GM21367 (cell line): Measurements from ENCODE around the gene GIMD1.
"Not testable (repeated sequence)": the region's sequence is repeated elsewhere in the genome, so short reads cannot be mapped to it uniquely, and the experiment has no call there.

Experiments
- ATAC-seq: cut with Tn5 transposase; IDR thresholded peaks from one replicate; pipeline ENCODE4 v1.9.1; 2021; ENCODE audit not compliant: unreplicated experiment

The GIMD1 gene

DNA sequence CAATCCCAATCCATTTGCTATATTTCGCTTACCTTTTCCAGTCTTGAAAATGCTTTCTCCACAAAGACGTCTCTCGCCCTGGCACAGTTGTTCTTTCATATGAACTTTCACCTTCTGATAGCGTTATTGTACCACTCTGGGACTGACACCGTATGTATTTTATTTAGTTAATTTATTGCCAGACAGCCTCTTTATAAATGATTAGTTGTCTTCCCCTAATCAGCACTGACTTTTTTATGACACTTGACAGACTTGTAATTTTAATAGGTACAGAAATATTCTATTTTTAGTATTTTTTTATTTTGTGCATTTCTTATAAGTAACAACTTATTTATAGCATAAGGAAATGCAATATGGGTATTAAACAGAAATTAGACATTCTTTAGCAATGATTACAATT lies at the start of gene GIMD1:
TSS of gene GIMD1 (minus strand) at position 101 of the 400 bp plus-strand sequence. CDS start 1,343 bp downstream, outside the sequence.
- ATAC-seq, result no peak

DNA sequence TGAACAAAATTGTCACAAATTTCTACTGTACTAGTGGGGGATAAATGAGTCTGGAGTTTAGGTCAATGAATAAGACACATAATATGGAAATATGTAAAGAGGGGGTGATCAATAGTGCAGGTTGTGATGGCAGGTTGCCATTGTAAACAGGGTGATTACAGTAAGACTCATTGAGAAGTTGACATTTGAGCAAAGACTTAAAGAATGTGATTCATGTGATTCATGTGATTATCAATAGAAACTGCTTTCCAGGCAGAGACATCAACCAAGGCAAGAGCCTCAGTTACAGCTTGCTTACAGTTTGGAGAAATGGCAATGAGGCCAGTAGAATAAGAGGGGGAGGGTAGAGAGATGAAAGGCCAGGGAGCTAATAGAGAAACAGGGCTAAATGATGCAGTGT lies 45.8 kb upstream of the GIMD1 start:
- no peak for ATAC-seq

DNA sequence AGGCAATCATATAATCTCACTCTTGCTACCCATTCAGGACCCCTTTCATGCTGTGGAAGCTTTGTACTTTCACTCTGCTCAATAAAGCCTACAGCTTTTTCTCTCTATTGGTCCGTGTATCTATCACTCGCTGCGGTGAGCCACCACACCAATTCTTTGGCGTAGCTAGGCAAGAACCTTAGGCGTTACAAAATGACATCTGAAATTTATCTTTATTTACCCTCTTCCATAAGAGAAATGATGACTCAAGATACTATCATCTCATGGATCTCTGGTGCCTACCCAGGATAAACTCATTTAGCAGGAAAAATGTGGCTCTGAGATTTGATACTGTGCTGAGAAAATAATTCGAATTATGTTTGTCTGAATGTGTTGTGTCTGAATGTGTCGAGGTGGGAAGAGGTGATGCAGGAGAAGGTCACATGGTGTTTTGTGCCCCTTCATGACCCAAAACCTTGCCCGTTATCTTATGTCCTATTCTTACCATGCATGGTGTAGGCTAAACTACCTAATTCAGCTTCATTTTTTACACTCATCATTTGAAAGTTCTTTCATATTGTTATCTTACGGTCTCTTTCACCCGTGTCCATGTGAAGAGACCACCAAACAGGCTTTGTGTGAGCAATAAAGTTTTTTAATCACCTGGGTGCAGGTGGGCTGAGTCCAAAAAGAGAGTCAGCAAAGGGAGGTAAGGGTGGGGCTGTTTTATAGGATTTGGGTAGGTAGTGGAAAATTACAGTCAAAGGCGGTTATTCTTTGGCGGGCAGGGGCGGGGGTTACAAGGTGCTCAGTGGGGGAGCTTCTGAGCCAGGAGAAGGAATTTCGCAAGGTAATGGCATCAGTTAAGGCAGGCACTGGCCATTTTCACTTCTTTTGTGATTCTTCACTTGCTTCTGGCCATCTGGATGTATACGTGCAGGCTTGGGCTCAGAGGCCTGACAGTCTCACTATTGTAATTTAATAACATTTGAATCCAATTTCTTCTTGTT lies 41.6 kb upstream of the GIMD1 start:
- ATAC-seq, result no peak

DNA sequence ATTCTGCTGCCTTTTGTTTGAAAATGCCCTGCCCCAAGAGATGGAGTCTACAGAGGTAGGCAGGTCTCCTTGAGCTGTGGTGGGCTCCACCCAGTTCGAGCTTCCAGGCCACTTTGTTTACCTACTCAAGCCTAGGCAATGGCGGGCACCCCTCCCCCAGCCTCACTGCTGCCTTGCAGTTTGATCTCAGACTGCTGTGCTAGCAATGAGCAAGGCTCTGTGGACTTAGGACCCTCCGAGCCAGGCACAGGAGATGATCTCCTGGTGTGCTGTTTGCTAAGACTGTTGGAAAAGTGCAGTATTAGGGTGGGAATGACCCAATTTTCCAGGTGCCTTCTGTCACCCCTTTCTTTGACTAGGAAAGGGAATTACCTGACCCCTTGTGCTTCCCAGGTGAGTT lies 39.4 kb upstream of the GIMD1 start:
- ATAC-seq, result not testable (repeated sequence)

DNA sequence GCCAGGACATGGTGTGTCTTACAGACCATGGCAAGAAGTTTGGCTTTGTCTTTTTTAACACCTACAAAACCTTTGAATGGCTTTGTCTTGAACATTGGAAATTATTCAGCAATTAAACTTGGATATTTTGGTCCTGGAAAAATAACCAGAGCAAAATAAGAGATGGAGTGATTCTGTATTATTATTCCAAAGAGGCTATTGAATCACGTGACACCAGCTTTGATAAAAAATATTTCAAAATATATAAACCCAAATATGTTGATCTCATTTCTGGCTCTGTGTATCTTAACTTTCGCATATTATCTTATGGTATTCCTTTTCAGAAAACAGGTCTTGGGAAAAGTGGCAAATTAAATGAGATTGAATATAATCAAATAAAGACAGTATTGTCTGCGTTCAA lies 32.6 kb upstream of the GIMD1 start:
- ATAC-seq, result no peak

DNA sequence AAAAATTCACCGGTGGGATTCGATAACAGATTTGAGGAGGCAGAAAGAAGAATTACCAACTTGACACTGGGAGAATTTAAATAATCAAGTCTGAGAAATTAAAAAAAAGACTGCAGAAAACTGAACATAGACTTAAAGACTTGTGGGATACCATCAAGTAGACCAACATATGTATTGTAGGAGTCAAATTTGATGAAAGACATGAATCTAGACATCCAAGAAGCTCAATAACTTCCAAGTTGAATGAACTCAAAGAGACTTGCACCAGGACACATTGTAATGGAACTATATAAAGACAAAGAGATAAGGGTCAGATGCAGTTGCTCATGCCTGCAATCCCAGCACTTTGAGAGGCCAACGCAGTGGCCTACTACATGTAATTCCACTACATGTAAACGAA lies 30.3 kb upstream of the GIMD1 start:
- not testable (repeated sequence) for ATAC-seq

DNA sequence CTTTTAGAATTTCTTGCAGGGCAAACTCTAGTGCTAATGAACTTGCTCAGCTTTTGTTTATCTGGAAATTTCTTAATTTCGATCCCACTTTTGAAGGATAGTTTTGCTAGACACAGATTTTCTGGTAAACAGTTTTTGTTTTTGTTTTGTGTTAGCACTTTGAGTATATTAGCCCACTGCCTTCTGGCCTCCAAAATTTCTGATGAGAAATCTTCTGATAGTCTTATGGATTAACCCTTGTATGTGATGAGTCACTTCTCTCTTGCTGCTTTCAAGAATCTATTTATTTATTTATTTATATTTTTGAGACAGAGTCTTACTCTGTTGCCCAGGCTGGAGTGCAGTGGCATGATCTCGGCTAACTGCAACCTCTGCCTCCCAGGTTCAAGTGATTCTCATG lies 27.0 kb upstream of the GIMD1 start:
- ATAC-seq, result no peak

DNA sequence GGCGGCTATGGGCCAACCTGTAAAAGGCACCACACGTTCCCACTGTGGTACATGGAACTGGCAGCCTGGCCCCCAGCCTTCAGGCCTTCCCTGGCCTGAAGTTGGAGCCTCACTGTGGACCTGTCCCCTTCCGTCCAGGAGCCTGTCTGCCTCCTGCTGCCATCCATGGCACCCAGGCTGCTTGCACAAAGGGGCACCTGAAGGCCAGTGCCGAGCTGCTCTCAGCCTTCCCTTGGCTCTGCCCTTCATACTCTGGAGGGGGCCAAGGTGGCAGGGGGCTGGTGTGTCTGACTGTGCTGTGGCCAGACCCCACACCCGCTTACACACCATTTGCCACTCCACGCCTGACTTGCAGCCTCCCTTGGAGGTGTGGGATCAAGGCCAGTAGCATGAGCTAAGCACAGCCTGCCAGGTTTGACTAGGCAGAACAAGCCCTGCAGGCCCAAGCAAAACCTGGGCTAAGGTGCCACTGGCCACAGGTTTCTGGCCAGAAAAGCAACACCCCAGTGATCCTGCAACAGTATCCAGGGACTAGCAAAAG lies 17.3 kb upstream of the GIMD1 start:
- no peak for ATAC-seq

DNA sequence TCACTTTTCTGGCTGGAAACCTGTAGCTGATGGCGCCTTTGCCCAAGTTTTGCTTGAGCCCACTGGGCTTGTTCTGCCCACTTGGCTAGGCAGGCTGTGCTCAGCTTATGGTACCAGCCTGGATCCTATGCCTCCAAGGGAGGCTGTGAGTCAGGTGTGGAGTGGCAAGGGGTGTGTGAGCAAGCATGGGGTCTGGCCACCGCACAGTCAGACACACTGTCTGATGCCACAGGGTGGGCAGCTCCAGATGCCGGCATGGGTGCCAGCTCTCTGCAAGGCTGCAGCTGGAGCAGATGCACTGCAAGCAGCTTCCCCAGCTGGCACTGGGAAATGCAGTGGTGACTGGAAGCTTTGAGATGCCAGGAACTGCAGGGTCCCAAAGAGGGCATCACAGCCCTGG lies 16.3 kb upstream of the GIMD1 start:
- ATAC-seq, result no peak

DNA sequence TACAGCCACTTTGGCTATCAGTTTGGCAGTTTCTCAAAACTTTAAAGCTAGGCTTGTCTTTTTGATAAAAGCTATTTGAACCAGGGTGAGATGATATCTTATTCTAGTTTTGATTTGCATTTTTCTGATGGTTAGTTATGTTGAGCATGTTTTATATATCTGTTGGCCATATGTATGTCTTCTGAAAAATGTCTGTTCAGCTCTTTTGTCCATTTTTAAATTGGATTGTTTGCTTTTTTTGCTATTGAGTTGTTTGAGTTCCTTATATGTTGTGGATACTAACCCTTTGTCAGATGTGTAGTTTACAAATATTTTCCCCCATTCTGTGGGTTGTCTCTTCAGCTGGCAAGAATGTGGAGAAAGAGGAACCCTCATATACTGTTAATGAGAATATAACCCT lies 11.6 kb upstream of the GIMD1 start:
- no peak for ATAC-seq

DNA sequence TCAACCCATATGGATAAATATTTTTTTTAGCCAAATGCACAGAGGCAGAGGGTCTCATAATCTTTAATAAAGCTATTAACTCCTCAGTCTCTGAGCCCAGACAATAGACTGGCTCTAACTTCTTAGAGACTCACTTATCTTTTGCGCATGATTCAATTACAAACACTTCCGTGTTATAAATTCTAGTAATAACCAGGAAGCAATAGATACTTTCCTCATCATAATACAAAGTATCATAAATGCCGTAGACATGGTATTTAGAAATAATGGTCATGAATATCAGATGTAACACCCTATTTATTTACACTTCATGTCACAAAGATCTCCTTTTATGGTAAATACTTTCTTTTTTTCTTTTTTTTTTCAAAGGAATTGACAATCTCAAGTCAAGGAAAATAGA lies 4.4 kb upstream of the GIMD1 start:
- ATAC-seq, result no peak

DNA sequence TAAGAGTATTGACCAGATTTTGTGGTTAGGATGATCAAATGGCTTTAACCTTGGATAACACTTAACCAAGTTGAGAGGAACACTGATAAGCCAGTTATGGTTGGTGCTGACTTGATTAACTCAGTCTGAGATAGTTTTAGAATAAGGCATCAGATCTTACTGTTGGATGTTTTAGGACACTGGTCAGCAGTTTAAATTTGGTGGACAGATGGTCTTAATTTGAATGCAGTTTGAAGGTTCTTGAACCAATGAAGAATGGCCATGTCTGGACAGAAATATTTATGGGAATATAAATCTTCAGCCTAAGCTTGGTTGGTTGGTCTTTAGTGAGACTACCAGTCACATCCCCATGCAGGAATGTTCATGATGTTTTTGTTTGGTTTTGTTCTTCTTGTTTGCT lies 2.6 kb upstream of the GIMD1 start:
- ATAC-seq, result no peak

DNA sequence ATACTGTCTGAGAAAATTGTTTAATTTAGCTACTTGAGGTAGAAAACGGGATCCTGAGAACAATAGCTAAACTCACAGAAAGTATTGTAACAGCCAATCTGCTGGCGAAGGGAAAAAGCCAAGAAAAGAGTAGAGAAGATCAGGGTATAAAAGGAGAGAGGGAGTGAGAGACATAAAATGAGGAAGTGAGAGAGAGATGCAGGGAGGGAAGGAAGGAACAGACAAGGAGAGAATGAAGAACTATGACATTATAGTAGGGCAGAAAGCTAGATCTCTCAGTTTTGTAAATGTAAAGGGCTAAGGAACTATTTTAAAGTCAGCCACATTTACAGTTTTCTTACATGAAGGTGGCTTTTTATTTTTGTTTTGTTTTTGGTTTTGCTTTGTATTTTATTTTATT lies 1.6 kb upstream of the GIMD1 start:
- ATAC-seq, result no peak

DNA sequence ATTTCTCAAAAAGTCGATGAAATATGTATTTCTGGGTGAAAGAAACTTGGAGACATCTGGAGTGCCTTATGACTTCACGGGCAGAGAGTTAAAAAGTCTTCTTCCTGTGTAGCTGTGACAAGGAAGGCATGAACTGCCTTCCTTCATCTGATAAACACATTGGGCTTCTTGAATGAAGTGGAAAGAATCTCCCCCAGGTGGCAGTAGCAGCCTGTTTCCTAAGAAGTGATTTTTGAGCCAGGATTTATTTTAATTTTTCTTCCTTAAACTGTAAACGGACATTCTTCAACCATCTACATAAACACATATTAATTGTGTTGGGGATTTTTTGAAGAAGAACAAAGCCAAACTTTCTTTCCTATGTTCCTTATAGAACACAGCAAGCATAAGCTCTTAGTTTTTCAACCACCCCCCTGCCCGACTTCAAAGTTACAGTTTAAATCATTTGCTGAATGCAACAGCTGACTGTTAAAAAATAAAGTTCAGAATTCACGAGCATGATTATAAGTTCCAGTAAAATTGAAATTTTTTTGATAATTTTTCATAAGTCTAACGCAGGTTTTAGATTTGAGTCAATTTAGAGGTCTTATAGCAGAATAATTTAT lies 980 bp upstream of the GIMD1 start:
- ATAC-seq, result peak; percentile 80

DNA sequence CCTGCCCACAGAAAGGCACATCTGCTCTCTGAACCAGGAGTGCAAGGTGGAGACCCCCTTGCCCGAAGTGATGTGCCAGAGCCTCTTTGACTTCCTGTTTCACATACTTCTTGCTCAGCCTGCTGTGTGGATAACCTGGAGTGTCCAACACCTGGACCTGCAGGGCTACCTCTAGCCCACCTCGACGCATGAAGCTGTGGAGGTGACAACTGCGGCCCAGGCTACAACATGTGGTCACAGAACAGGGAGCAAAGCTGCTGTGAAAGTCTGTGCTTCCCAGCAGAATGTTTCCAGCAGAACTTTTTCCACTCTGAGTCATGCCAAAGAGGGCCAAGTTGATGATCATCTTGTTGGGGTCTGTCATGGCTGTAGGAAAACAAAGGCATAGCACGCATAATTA lies 1.5 kb downstream of the GIMD1 start:
- no peak for ATAC-seq

DNA sequence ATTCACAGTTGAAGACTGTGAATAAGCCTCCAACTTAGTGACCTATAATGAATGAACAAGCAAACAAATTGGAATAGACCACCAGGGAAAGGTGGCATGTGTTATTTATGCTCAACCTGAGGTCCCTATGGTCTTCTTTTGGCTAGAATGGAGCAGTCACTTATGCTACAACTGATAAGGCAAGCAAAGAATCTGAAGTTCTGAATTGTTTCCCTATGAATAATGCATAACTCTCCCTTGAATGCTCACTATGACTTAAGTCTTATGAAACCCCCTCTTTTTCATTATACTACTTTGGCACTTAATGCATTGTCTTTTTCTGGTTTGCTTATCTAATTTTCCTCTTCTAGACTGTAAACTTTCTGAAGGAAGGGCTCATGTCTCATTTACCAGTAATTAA lies 2.6 kb downstream of the GIMD1 start:
- ATAC-seq, result no peak

DNA sequence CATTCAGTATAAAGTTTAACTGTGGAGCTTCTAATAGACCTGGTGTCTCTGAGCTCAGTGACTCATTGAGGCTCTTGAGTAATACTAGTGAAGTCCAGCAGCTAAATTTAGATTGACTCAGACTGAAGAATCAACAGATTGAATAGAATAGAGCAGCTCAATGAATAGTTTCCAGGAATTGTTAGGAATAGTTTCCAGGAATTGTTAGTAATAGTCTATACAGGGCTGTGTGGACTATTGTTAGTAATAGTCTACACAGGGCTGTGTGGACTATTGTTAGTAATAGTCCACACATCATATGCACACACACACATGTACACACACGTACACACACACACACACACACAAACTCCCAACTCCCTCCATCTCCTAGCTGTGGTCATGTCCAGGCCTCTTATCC lies 3.0 kb downstream of the GIMD1 start:
- no peak for ATAC-seq

DNA sequence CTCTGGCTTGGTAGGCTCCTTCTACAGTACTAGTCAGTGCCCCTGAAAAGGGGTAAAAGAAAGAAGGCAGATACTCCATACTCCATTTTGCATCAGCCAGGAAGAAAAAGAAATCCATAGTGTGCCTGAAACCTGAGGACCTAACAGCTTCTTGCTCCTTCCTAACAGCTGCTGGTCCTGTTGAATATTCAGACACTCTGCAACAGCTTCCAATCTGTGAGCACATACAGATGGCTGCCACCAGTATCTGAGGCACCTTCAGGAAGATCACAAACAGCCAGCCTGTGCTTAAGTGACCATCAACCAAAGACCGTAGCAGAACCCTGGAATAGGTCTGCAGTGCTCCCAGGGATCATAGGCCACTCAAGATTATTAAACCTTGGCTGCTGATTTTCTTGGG lies 4.3 kb downstream of the GIMD1 start:
- ATAC-seq, result no peak

DNA sequence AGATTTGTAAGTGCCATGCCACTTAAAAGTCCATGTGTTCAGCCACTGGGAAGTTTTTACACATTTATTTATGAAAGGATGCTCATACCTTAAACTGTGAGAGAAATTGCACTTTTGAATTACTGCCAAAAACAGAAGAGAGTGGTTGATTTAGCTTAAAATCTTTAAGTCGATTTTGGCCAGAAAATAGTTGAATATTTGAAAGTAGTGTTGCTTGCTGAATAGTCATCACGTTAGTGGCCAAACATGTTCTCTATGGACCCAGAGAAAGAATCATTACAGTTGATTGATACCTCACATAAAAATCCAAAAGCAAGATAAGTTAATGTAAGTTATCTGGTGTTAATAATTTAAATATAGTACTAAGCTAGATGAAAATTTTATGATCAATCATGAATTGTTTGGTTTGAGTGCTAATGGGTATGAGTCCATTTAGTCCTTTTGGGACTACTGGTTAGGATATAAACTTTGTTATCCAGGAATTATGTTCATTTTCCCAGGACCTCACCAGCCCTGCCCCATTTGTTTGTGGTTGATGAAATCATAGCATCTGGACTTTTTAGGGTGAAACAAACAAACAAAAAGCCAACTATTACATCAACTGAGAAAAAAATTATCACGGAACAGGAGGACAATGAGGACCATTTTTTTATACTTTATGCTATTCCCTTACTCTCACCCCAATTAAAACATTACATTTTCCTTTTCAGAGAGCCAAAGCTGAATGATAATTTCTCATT lies 6.3 kb downstream of the GIMD1 start:
- no peak for ATAC-seq

DNA sequence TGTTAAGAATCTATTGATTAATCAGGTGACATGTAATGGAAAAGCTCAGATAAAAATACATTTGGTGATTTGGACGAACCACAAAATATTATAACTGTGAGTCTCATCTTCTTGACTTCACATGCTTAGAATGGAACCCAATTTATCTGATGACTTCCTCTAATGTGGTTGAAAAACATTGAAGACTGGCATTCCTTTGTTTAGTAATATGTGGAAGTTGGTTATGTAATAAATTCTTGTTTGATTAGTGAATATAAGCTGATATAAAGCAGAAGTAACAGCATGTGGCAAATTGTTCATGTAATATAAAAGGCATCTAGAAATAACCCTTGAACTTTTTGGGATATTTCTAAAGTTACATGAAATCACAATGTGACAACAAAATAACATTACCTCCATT lies 9.7 kb downstream of the GIMD1 start:
- ATAC-seq, result no peak

DNA sequence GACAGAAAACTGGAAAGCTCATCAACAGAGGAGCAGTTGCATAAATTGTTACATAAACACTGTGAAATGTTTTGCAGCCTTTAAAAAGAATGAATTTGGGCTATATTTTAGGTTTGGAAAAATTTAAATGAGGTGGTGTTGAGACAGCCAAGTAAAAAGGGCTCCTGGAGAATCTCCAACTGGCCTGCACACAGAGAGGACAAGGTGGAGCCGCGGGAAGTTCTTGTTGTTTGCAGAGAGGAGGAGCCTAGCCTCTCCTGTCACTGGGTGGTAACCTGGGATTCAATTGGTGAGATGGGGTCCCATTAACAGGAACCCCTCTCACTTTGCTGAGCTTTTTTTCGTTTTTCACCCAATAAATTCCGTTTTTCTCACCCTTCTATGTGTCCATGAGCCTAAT lies 13.4 kb downstream of the GIMD1 start:
- ATAC-seq, result no peak
